Mesenchymal stem cell (in vitro differentiated cells and primary cell): Measurements from ENCODE around the gene CDHR5.

Experiments used
- DNase-seq: peaks from one replicate; pipeline ENCODE4 v3.0.0-alpha.2; 2013
- H2AFZ ChIP-seq: one replicate; pipeline ENCODE4 v1.6.1; 2013; ENCODE audit warnings: low read depth, mild to moderate bottlenecking, control low read depth, inconsistent platforms, low read length, moderate library complexity
- H2AK5ac ChIP-seq: 2 replicates; pipeline ENCODE4 v1.6.1; 2013; ENCODE audit warnings: low read length, moderate library complexity, mild to moderate bottlenecking, inconsistent platforms; ENCODE audit not compliant: severe bottlenecking
- H2BK120ac ChIP-seq: one replicate; pipeline ENCODE4 v1.6.1; 2013; ENCODE audit warnings: low read depth, mild to moderate bottlenecking, inconsistent platforms, low read length, moderate library complexity
- H2BK12ac ChIP-seq, 2 experiments: one replicate each; pipeline ENCODE4 v1.6.1; 2013; ENCODE audit warnings: inconsistent platforms in 2 of 2, low read length in 2 of 2, mild to moderate bottlenecking in 2 of 2, moderate library complexity in 2 of 2, control low read depth in 1 of 2
- H2BK15ac ChIP-seq: one replicate; pipeline ENCODE4 v1.6.1; 2013; ENCODE audit warnings: mild to moderate bottlenecking, low read depth, inconsistent platforms; ENCODE audit not compliant: poor library complexity, severe bottlenecking
- H2BK5ac ChIP-seq: 2 replicates; pipeline ENCODE4 v1.6.1; 2013; ENCODE audit warnings: low read depth, mild to moderate bottlenecking, low read length, control low read depth, inconsistent platforms; ENCODE audit not compliant: poor library complexity, severe bottlenecking
- H3K14ac ChIP-seq, 2 experiments: one replicate each; pipeline ENCODE4 v1.6.1; 2013; ENCODE audit warnings: inconsistent platforms in 2 of 2, low read length in 2 of 2, control low read depth in 1 of 2, mild to moderate bottlenecking in 1 of 2, moderate library complexity in 1 of 2
- H3K18ac ChIP-seq, 2 experiments: one replicate each; pipeline ENCODE4 v1.6.1; 2013; ENCODE audit warnings: inconsistent platforms in 2 of 2, low read length in 2 of 2, control low read depth in 1 of 2, low read depth in 1 of 2, mild to moderate bottlenecking in 1 of 2
- H3K23ac ChIP-seq, 2 experiments: one replicate each; pipeline ENCODE4 v1.6.1; 2013; ENCODE audit warnings: inconsistent platforms in 2 of 2, low read length in 2 of 2, mild to moderate bottlenecking in 2 of 2, moderate library complexity in 2 of 2, control low read depth in 1 of 2
- H3K27ac ChIP-seq: 2 replicates; pipeline ENCODE4 v1.5.1; 2013; ENCODE audit warnings: mild to moderate bottlenecking, moderate library complexity, low read length, control low read depth, inconsistent platforms; ENCODE audit not compliant: poor library complexity, severe bottlenecking
- H3K27me3 ChIP-seq, 2 experiments: 2 replicates each; pipeline versions ENCODE4 v1.6.1 to v1.7.0; 2013; ENCODE audit warnings: low read length in 2 of 2, mild to moderate bottlenecking in 2 of 2, moderate library complexity in 2 of 2, control low read depth in 1 of 2, inconsistent platforms in 1 of 2; ENCODE audit not compliant: control insufficient read depth in 1 of 2, insufficient read depth in 1 of 2
- H3K36me3 ChIP-seq, 2 experiments: 2 replicates each; pipeline versions ENCODE4 v1.6.1 to v1.7.0; 2013; ENCODE audit warnings: low read length in 2 of 2, control low read depth in 1 of 2, inconsistent platforms in 1 of 2, low read depth in 1 of 2, mild to moderate bottlenecking in 1 of 2; ENCODE audit not compliant: insufficient read depth in 2 of 2, control insufficient read depth in 1 of 2
- H3K4ac ChIP-seq, 2 experiments: one replicate each; pipeline ENCODE4 v1.6.1; 2013; ENCODE audit warnings: inconsistent platforms in 2 of 2, low read length in 2 of 2, mild to moderate bottlenecking in 2 of 2, moderate library complexity in 2 of 2, control low read depth in 1 of 2, low read depth in 1 of 2
- H3K4me1 ChIP-seq: 2 replicates; pipeline ENCODE4 v1.6.1; 2013; ENCODE audit warnings: low read depth, low read length, control low read depth; ENCODE audit not compliant: control insufficient read depth, insufficient read depth
- H3K4me2 ChIP-seq: 2 replicates; pipeline ENCODE4 v1.6.1; 2013; ENCODE audit warnings: low read length, mild to moderate bottlenecking, inconsistent platforms; ENCODE audit not compliant: poor library complexity, severe bottlenecking
- H3K4me3 ChIP-seq, 2 experiments: 2 replicates each; pipeline versions ENCODE4 v1.5.1 to v1.7.0; 2013; ENCODE audit warnings: low read length in 2 of 2, mild to moderate bottlenecking in 2 of 2, control low read depth in 1 of 2, low read depth in 1 of 2; ENCODE audit not compliant: insufficient read depth in 1 of 2
- H3K79me1 ChIP-seq: replicated peaks from 2 replicates; pipeline ENCODE4 v1.6.1; 2013; ENCODE audit warnings: mild to moderate bottlenecking, control low read depth, low read length, inconsistent platforms; ENCODE audit not compliant: poor library complexity, severe bottlenecking
- H3K9ac ChIP-seq: 2 replicates; pipeline ENCODE4 v1.7.0; 2013; ENCODE audit warnings: mild to moderate bottlenecking, low read length, moderate library complexity
- H3K9me3 ChIP-seq: 2 replicates; pipeline ENCODE4 v1.7.0; 2013; ENCODE audit warnings: mild to moderate bottlenecking, low read length; ENCODE audit not compliant: control insufficient read depth
- H4K8ac ChIP-seq: one replicate; pipeline ENCODE4 v1.6.1; 2013; ENCODE audit warnings: inconsistent platforms, mild to moderate bottlenecking, low read length, moderate library complexity
- H4K91ac ChIP-seq: one replicate; pipeline ENCODE4 v1.6.1; 2013; ENCODE audit warnings: mild to moderate bottlenecking, low read length, inconsistent platforms
- WGBS: methylation state at CpG from one replicate; pipeline ENCODE4 v1.1.7; 2013; ENCODE audit warnings: mixed read lengths; 5-methylcytosine and 5-hydroxymethylcytosine counted together

Gene CDHR5

DNA sequence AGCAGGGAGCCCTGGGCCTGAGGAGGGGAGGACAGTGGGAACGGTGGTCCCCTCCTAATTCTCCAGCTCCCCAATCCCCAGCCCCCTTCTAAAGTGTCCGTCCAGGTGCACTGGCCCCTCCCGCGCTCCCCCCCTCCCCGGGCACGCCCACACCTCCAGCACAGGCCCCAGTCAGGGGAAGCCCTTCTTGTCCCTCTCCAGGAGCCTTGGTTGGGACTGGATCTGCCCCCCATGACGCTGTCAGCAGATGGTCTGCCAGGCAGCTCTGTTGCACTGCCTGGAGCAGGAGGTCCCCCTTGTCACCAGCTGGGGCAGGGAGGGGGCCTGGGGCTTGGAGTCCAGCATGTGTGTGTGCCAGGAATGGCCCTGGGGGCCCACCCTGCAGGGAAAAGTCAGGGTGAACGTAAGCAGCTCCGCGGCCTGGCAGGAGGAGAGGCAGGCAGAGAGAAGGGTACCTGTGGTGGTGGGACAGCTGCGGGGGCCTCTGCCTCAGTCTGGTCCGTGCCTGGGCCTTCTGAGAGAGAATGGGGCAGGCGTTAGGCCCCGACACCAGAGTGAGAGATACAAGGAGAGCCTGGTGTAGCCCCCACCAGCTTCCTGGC, 10.6 kb downstream of the CDHR5 start:
- peak overlapping the region; percentile 73 for H4K8ac ChIP-seq
- no peak overlapping the region for H2BK5ac ChIP-seq
- H3K27ac ChIP-seq = no peak overlapping the region
- H2BK120ac ChIP-seq = no peak overlapping the region
- H3K23ac ChIP-seq = no peak overlapping the region
- no peak overlapping the region for H2BK15ac ChIP-seq
- peak overlapping the region; percentile 14 for H4K91ac ChIP-seq
- H3K9me3 ChIP-seq = no peaks in the 10 kb centered on the region
- H3K9ac ChIP-seq = no peak overlapping the region
- peaks cover 36% of the 10 kb centered on the region for H3K4me1 ChIP-seq
- no peak for DNase-seq
- 85% methylated on average over 13 of the region's 14 CpGs for WGBS
- no peaks in the 10 kb centered on the region for H3K27me3 ChIP-seq
- no peak overlapping the region for H2AK5ac ChIP-seq
- no peak overlapping the region for H2BK12ac ChIP-seq
- peaks cover 41% of the 10 kb centered on the region for H3K79me1 ChIP-seq
- no peak overlapping the region for H2AFZ ChIP-seq
- no peak overlapping the region for H3K18ac ChIP-seq
- peaks cover 48 to 89% of the 10 kb centered on the region in 2 experiments for H3K36me3 ChIP-seq
- no peak overlapping the region for H3K14ac ChIP-seq
- peak overlapping the region in 1 of 2 experiments; percentile 13 for H3K4ac ChIP-seq
- no peak overlapping the region for H3K4me2 ChIP-seq
- peak overlapping the region in 1 of 2 experiments; percentile 98 for H3K4me3 ChIP-seq

DNA sequence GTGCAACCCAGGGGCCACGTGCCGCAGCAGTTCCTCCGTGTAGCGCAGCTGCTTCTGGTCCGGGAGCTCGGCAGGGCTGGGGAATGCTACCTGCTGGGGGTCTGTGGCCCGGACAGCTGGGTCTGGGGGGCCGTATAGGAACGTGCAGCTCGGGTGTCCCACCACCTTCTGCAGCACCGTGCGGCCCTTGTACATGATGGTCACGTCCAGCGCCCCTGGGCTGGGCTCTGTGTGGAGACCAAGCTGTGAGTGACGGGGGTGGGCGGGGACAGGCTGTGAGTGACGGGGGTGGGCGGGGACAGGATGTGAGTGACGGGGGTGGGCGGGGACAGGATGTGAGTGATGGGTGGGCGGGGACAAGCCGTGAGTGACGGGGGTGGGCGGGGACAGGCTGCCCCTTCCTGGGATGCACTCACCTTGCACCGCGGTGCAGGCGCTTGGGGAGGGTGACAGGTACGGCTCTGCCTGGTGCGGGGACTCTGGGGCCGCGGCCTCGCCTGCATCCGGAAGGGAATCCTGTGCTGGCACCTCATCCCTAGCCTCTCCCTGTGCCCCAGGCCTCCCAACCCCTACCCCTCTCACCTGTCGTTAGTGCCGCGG, 11.3 kb downstream of the CDHR5 start:
- no peak overlapping the region for H2BK12ac ChIP-seq
- H3K27me3 ChIP-seq = no peaks in the 10 kb centered on the region
- no peak overlapping the region for H3K14ac ChIP-seq
- no peak overlapping the region for H3K4me3 ChIP-seq
- no peak overlapping the region for H2AK5ac ChIP-seq
- H3K79me1 ChIP-seq = peaks cover 42% of the 10 kb centered on the region
- H3K18ac ChIP-seq = no peak overlapping the region
- H3K4me2 ChIP-seq = no peak overlapping the region
- H2BK120ac ChIP-seq = no peak overlapping the region
- H2AFZ ChIP-seq = no peak overlapping the region
- H3K23ac ChIP-seq = no peak overlapping the region
- H3K27ac ChIP-seq = no peak overlapping the region
- H3K9ac ChIP-seq = no peak overlapping the region
- peak; percentile 50 for DNase-seq
- H3K9me3 ChIP-seq = no peaks in the 10 kb centered on the region
- no peak overlapping the region for H4K8ac ChIP-seq
- WGBS = 71% methylated on average over 25 of the region's 36 CpGs
- H3K36me3 ChIP-seq = peaks cover 52 to 90% of the 10 kb centered on the region in 2 experiments
- H3K4ac ChIP-seq = peak overlapping the region in 1 of 2 experiments; percentile 7
- H2BK5ac ChIP-seq = peak overlapping the region; percentile 53
- no peak overlapping the region for H2BK15ac ChIP-seq
- H3K4me1 ChIP-seq = peaks cover 36% of the 10 kb centered on the region
- H4K91ac ChIP-seq = no peak overlapping the region

DNA sequence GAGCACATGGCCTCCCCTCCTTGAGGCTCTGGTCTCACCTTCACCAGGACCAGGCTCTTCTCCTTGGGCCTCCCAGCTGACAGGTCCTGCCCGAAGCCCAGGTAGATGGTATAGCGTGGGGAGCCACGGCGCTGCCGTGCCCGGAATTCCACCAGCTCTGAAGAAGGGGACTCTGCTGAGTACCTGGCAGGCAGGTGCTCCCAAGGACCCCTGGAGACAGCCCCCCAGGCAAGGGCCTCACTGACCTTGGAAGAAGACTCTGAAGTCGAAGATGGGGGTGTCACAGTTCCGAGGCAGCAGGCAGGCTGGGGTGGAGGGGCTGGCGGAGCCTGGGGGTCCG, 11.8 kb downstream of the CDHR5 start:
- no peak overlapping the region for H4K91ac ChIP-seq
- H2BK120ac ChIP-seq = no peak overlapping the region
- no peak overlapping the region for H3K14ac ChIP-seq
- DNase-seq = no peak
- no peak overlapping the region for H2BK5ac ChIP-seq
- H3K27ac ChIP-seq = no peak overlapping the region
- H2AFZ ChIP-seq = no peak overlapping the region
- H3K9ac ChIP-seq = no peak overlapping the region
- no peak overlapping the region for H2AK5ac ChIP-seq
- no peak overlapping the region for H2BK15ac ChIP-seq
- no peak overlapping the region for H3K4me2 ChIP-seq
- no peak overlapping the region for H2BK12ac ChIP-seq
- H3K9me3 ChIP-seq = no peaks in the 10 kb centered on the region
- H3K79me1 ChIP-seq = peaks cover 42% of the 10 kb centered on the region
- peak overlapping the region; percentile 0 for H4K8ac ChIP-seq
- peaks cover 52 to 90% of the 10 kb centered on the region in 2 experiments for H3K36me3 ChIP-seq
- 97% methylated on average over 10 of the region's 10 CpGs for WGBS
- H3K23ac ChIP-seq = no peak overlapping the region
- no peak overlapping the region for H3K4ac ChIP-seq
- H3K27me3 ChIP-seq = no peaks in the 10 kb centered on the region
- no peak overlapping the region for H3K4me3 ChIP-seq
- H3K4me1 ChIP-seq = peaks cover 36% of the 10 kb centered on the region
- H3K18ac ChIP-seq = no peak overlapping the region

DNA sequence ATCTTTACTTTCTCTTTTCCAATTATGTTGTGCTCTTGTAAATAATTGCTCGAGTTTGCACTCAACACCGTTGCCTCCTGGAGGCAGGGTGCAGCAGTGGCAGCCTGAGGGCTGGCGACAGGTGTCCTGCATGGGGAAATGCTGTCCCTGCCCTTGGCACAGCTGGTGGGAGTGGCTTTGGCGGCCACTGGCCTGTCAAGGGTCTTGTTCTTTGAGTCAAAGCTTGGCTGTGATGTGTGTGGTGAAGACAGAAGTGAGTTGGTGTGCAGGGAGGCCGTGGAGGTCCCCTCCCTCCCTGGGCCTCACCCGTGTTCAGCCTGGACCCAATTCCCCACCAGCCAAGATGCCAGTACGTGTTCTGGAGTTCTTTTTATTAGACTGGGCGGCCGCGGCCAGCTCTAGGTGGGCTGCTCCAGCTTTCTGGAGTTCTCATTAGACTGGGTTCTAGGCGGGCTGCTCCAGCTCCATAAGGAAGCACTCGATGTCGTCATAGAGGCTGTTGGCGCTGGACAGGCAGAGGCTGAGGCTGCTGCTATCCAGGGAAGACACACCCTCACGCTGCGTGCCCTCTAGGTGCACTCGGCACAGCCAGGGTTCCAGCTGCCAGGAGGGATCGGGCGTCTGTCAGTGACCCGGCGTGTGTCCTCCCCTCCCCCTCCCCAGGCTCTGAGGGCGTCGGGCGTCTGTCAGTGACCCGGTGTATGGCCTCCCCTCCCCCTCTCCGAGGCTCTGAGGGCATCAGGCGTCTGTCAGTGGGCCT, 12.4 kb downstream of the CDHR5 start:
- no peak overlapping the region for H3K27ac ChIP-seq
- peaks cover 57 to 90% of the 10 kb centered on the region in 2 experiments for H3K36me3 ChIP-seq
- H2AK5ac ChIP-seq = no peak overlapping the region
- H3K9ac ChIP-seq = no peak overlapping the region
- H3K4me2 ChIP-seq = no peak overlapping the region
- 92% methylated on average over 27 of the region's 27 CpGs for WGBS
- H3K4ac ChIP-seq = no peak overlapping the region
- no peak overlapping the region for H4K91ac ChIP-seq
- H3K9me3 ChIP-seq = no peaks in the 10 kb centered on the region
- DNase-seq = peak; percentile 43
- no peaks in the 10 kb centered on the region for H3K27me3 ChIP-seq
- H3K23ac ChIP-seq = no peak overlapping the region
- no peak overlapping the region for H2BK120ac ChIP-seq
- H4K8ac ChIP-seq = no peak overlapping the region
- no peak overlapping the region for H2BK5ac ChIP-seq
- H2BK12ac ChIP-seq = no peak overlapping the region
- H2AFZ ChIP-seq = no peak overlapping the region
- H3K4me3 ChIP-seq = no peak overlapping the region
- peaks cover 36% of the 10 kb centered on the region for H3K4me1 ChIP-seq
- no peak overlapping the region for H2BK15ac ChIP-seq
- no peak overlapping the region for H3K14ac ChIP-seq
- H3K18ac ChIP-seq = no peak overlapping the region
- peaks cover 46% of the 10 kb centered on the region for H3K79me1 ChIP-seq
